ENCODE data around the gene PTPN5.
"Not testable (repeated sequence)": the region's sequence is repeated elsewhere in the genome, so short reads cannot be mapped to it uniquely, and the experiment has no call there.

The PTPN5 gene

DNA sequence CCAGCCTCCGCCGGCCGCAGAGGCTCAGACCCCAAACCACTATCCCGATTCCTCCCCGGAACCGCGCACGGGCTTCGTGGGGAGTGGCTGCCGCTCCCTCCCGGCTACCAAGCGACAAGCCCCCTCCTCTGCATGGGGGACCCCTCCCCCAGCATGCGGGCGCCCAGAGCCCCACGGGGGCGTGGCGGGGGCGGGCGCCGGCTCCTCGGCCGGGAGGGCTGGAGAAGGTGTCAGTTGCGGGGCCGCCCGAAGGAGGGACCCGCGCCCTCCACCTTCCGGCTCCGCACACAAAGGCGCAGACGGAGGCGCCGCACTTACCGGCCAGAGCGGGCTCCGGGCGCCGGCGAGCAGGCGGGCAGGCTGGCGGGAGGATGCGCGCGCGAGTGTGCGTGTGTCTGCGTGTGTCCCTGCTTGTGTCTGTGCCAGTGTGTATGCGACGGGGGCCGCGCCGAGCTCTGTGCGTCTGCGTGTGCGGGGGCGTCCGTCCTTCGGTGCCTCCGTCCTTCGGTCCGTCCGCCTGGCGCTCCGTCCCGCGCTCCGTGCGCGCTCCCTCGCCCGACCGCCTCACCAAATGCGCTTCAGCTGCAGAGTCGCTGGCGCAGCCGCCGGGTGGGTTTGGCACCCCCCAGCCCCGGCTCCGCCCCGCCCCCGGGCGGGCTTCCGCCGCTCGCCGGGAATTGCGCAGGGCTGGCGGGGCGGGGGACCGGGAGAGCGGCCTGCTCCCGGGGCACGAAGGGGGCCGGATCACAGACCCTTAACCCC lies at the start of gene PTPN5:
Gene PTPN5, minus strand, starts transcription at position 592 of the 762 bp plus-strand sequence. CDS start 19,840 bp downstream, outside the sequence.
- TF ChIP-seq, protein P1, sequence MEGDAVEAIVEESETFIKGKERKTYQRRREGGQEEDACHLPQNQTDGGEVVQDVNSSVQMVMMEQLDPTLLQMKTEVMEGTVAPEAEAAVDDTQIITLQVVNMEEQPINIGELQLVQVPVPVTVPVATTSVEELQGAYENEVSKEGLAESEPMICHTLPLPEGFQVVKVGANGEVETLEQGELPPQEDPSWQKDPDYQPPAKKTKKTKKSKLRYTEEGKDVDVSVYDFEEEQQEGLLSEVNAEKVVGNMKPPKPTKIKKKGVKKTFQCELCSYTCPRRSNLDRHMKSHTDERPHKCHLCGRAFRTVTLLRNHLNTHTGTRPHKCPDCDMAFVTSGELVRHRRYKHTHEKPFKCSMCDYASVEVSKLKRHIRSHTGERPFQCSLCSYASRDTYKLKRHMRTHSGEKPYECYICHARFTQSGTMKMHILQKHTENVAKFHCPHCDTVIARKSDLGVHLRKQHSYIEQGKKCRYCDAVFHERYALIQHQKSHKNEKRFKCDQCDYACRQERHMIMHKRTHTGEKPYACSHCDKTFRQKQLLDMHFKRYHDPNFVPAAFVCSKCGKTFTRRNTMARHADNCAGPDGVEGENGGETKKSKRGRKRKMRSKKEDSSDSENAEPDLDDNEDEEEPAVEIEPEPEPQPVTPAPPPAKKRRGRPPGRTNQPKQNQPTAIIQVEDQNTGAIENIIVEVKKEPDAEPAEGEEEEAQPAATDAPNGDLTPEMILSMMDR (IDR thresholded peaks at IDR 0.05; ENCODE audit: low read depth, low read length, missing control alignments) = no peak
- DNase-seq (ENCODE audit: extremely low read depth, low read depth) = no peak
- peak within 1 kb of the TSS; percentile 28 for H3K4me3 ChIP-seq (replicated peaks; ENCODE audit: low read depth, low read length)

DNA sequence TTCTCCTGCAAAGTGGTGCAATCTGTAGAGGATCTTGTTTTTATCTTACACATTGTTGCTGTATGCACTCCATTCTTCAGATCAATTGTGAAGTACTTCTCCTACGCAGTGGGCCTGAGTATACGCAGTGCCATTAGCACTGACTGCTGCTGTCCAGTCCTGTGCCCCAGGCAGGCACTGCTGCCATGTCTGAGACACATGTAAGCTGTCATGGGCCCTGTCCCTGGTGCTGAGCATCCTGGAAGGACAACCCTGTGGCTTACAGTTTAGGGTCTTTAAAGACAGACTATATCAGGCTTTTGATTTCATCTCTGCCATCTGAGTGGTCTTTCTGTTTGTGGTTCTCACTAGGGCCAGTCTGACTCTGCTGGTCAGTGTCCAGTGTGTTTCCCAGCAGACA lies 44.8 kb upstream of the PTPN5 start:
- DNase-seq (ENCODE audit: extremely low read depth, low read depth) = no peak
- H3K4me3 ChIP-seq (replicated peaks; ENCODE audit: low read depth, low read length) = no peak overlapping the region
- TF ChIP-seq, protein P1 (IDR thresholded peaks at IDR 0.05; ENCODE audit: low read depth, low read length, missing control alignments) = no peak

DNA sequence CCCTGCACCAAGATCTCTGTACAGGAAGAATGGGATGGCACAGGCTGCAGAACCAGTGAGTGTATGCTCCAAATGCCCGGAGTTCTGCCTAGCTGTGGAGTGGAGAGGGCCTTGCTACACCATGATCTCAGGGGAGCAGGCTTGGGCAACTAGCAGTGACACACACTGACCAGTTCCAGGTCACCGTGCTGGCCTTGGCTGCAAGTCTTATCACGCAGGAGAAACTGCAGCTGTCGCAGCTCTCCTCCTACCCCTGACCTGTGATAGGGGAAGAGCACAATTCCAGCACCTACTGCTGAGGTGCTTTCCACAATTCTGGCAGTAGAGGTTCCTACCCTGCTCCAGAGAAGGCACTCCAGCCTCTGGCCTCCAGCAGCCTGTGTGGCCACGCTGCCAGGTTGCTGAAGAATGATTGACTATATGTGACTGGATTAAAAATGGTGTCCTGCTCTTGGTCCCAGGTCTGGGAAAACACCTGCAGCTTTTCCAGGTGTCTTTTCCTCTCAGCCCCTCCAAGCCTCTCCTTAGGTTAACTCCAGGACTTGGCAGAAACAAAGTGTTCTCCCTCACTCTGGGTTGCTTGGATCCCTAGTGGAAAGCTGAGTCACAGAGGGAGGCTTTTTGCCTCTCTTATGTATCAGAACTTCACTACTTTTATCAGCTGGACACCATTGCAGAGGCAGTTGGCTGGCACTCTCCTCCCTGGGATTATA lies 43.3 kb upstream of the PTPN5 start:
- no peak for DNase-seq (ENCODE audit: extremely low read depth, low read depth)
- no peak overlapping the region for H3K4me3 ChIP-seq (replicated peaks; ENCODE audit: low read depth, low read length)
- TF ChIP-seq, protein P1 (IDR thresholded peaks at IDR 0.05; ENCODE audit: low read depth, low read length, missing control alignments) = no peak

DNA sequence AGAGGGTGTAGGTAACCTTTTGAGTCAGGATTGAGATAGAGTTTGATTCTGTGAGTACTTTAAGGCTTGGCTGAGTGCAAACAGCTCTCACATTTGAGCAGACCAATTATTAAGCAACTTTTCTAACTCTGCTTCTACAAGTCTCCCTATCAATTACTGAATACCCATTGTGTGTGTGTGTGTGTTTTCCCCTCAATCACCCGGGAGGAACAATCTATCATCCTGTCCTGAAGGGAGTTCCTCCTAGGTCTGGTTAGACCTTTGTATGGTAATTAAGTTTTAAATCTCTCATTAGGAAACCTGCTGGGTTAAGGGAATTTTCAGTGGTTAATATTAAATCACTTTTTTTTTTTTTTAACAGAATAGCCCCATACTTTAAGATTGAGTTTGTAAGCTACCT lies 28.6 kb upstream of the PTPN5 start:
- not testable (repeated sequence) for DNase-seq (ENCODE audit: extremely low read depth, low read depth); H3K4me3 ChIP-seq (replicated peaks; ENCODE audit: low read depth, low read length)

DNA sequence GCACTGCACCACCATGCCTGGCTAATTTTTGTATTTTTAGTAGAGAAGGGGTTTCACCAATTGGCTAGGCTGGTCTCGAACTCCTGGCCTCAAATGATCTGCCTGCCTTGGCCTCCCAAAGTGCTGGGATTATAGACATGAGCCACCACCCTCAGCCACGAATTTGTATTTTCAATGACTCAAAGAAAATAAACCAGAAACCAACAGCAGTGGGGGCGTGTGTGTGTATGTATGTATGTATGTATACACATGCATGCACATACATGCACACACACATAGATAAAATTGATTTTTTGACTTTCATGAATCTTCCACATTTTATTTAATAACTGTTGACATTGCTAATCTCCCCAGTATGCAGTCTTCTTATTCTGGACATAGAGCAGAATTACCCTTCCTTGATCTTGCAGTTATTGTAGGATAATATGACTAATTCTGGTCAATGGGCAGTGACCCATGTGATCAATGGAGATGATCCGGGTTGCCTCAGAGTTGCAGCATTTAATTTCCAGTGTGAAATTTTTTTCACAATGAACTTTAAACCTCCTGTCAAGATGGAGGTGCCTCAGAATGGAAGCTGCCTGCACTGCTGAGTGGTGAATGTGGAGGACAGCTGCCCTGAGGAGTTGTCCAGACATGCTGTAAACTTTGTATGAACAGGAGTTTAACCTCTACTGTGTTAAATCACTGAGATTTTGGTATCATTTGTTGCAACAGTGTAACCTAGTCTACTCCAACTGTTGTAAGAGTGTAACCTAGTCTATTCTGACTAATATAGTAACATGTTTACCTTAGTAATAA lies 12.8 kb upstream of the PTPN5 start:
- no peak for DNase-seq (ENCODE audit: extremely low read depth, low read depth)

DNA sequence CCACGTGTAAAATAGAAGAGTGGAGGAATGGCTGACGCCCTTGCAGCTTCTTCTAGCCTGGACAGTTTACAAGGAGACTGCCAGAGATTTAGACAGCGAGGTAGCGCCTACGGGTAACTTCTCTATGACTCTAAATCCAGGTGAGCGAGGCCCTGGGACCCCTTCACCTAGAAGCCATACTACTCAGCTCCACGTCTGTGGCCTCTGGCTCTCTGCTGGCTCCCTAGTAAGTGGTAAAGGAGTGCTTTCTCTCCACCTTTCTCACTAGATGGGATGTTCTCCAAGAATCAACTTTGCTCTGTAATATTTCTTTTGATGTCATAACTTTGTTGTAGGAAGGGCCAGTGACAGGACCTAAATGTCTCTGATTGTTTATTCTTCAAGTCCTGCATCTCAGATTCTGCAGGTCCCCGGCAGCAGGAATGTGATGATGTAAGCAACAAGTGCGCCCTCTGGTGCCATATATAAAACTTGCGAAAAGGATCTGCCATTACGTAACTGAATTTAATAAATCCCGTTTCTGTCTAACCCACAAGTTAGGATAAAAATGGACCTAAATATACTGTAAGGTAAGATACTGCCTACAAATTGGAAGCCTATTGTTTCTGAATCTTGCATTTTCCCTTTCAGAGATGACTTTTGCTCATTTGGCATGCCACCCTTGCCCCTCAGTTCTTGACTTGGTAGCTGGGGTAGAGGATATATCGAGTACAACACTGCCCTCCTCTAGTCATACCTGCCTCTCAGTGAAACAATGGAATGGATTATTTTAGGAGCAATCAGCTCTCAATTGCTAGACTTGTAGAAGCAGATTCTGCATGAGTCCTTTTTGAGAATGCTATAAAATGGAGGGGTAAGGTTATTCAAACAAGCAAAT lies 11.0 kb upstream of the PTPN5 start:
- DNase-seq (ENCODE audit: extremely low read depth, low read depth) = peak; percentile 46
- H3K4me3 ChIP-seq (replicated peaks; ENCODE audit: low read depth, low read length) = no peak overlapping the region
- TF ChIP-seq, protein P1 (IDR thresholded peaks at IDR 0.05; ENCODE audit: low read depth, low read length, missing control alignments) = peak; percentile 62

More for the DNA sequence above, 12.8 kb upstream of the PTPN5 start:
- no peak overlapping the region for H3K4me3 ChIP-seq (replicated peaks; ENCODE audit: low read depth, low read length)
- TF ChIP-seq, protein P1 (IDR thresholded peaks at IDR 0.05; ENCODE audit: low read depth, low read length, missing control alignments) = no peak

All from HFF-Myc (cell line).